Lower lobe of right lung (tissue), 2 donors: Measurements from ENCODE around the gene SVBP. TPM values are rescaled to one million over a fixed set of nuclear protein-coding genes. Genes with fewer than 3 reads are reported as not detected.

Source experiments
- ATAC-seq, 2 donors: fragments of 200-7000 bp; cut with Tn5 transposase; one replicate each; pipeline ENCODE4 v1.9.1; 2020 to 2022; ENCODE audit warnings: mild to moderate bottlenecking in 2 of 2, moderate library complexity in 2 of 2
- DNase-seq: peaks from one replicate; pipeline ENCODE4 v3.0.0-alpha.2; 2020
- H3K27ac ChIP-seq: fragments of 200-600 bp; one replicate; pipeline ENCODE4 v1.8.0; 2022
- H3K27me3 ChIP-seq: fragments of 200-600 bp; one replicate; pipeline ENCODE4 v1.8.0; 2022; ENCODE audit warnings: low read depth
- H3K36me3 ChIP-seq: fragments of 200-600 bp; one replicate; pipeline ENCODE4 v1.8.0; 2022; ENCODE audit warnings: mild to moderate bottlenecking
- H3K4me1 ChIP-seq: fragments of 200-600 bp; one replicate; pipeline ENCODE4 v1.8.0; 2022
- H3K4me3 ChIP-seq: fragments of 200-600 bp; one replicate; pipeline ENCODE4 v1.8.0; 2022; ENCODE audit warnings: mild to moderate bottlenecking
- H3K9me3 ChIP-seq: fragments of 200-600 bp; one replicate; pipeline ENCODE4 v1.8.0; 2022
- CTCF ChIP-seq: fragments of 200-600 bp; IDR thresholded peaks from one replicate; pipeline ENCODE4 v1.8.0; 2022; ENCODE audit warnings: antibody characterized with exemption, mild to moderate bottlenecking
- intact Hi-C: fragments of 100-400 bp; cut with DNase I; formaldehyde crosslinking; loops from one replicate; pipeline ENCODE4 v1.11.0; 2022
- total RNA-seq: library from RNA; stranded (reverse); fragmentation: NEBNext Ultra II Directional; extraction: Animal tissue kit (Norgen Biotek cat#: 25700); gene quantifications from one replicate; pipeline ENCODE4 v1.2.1, GENCODE V29; 2021
- donor health status: DM: no; HTN: yes; CAD: no; lungs with severe emphysema.

SVBP gene
- total RNA-seq, 1 donor from 2014 or later = 20.8 TPM

GRCh38 chr1:42807056-42807668 is 10.0 kb downstream of the SVBP start:
- Histone ChIP-seq H3K27ac (no peak overlapping the region), H3K4me3 (no peak overlapping the region), H3K27me3 (no peaks in the 10 kb centered on the region), H3K9me3 (no peaks in the 10 kb centered on the region), H3K36me3 (peaks cover 16% of the 10 kb centered on the region), H3K4me1 (no peaks in the 10 kb centered on the region)
- TF ChIP-seq CTCF = no peak
- no peak for DNase-seq
- intact Hi-C loops = no loop called here
- ATAC-seq = no peak

- no peak for DNase-seq
- ATAC-seq = no peak
- TF ChIP-seq CTCF = no peak
- H3K9me3 ChIP-seq = no peaks in the 10 kb centered on the region
- no peaks in the 10 kb centered on the region for H3K27me3 ChIP-seq
- no peak overlapping the region for H3K4me3 ChIP-seq
- H3K4me1 ChIP-seq = no peaks in the 10 kb centered on the region
- H3K27ac ChIP-seq = no peak overlapping the region
- intact Hi-C loops = no loop called here
- peaks cover 16% of the 10 kb centered on the region for H3K36me3 ChIP-seq
These were observed 10.6 kb downstream of the SVBP start for GRCh38 chr1:42806593-42806992.

- ATAC-seq = no peak
- H3K27ac ChIP-seq = no peak overlapping the region
- intact Hi-C loops = no loop called here
- no peaks in the 10 kb centered on the region for H3K4me1 ChIP-seq
- H3K36me3 ChIP-seq = peaks cover 15% of the 10 kb centered on the region
- DNase-seq = no peak
- no peaks in the 10 kb centered on the region for H3K9me3 ChIP-seq
- no peaks in the 10 kb centered on the region for H3K27me3 ChIP-seq
- no peak overlapping the region for H3K4me3 ChIP-seq
- TF ChIP-seq CTCF = no peak
These were observed 11.0 kb downstream of the SVBP start for GRCh38 chr1:42806171-42806570.

- H3K27me3 ChIP-seq = no peaks in the 10 kb centered on the region
- no peak overlapping the region for H3K4me3 ChIP-seq
- intact Hi-C loops = no loop called here
- H3K27ac ChIP-seq = peak overlapping the region; percentile 14
- no peaks in the 10 kb centered on the region for H3K9me3 ChIP-seq
- TF ChIP-seq CTCF = no peak
- ATAC-seq (no peak), DNase-seq (no peak)
- no peaks in the 10 kb centered on the region for H3K4me1 ChIP-seq
- H3K36me3 ChIP-seq = peaks cover 10% of the 10 kb centered on the region
These were observed 15.2 kb downstream of the SVBP start for GRCh38 chr1:42801832-42802473.

- intact Hi-C loops = no loop called here
- Histone ChIP-seq H3K36me3 (no peaks in the 10 kb centered on the region), H3K27me3 (no peaks in the 10 kb centered on the region), H3K4me1 (no peaks in the 10 kb centered on the region), H3K4me3 (no peak overlapping the region), H3K27ac (no peak overlapping the region), H3K9me3 (no peaks in the 10 kb centered on the region)
- ATAC-seq = no peak
- TF ChIP-seq CTCF = no peak
- DNase-seq = no peak
These were observed 19.2 kb downstream of the SVBP start for GRCh38 chr1:42797979-42798378.
